Measurements from ENCODE around the gene GLRA3.

- TF ChIP-seq CTCF (IDR thresholded peaks at IDR 0.05) (no peak), EP300 (IDR thresholded peaks at IDR 0.05) (no peak), POLR2A (IDR thresholded peaks at IDR 0.05) (no peak)
These were observed 230.2 kb downstream of the GLRA3 start for GRCh38 chr4:174598800-174599199.

Measured in ovary (tissue), 3 donors.